SH-SY5Y (cell line): ENCODE measurements around the gene EDN2.

Source experiments
- GATA2 ChIP-seq: IDR thresholded peaks from 2 replicates; pipeline ENCODE4 v1.6.1; 2011; ENCODE audit warnings: mild to moderate bottlenecking, low read depth, low read length
- GATA3 ChIP-seq: IDR thresholded peaks from 2 replicates; pipeline ENCODE4 v1.6.1; 2011; ENCODE audit warnings: low read depth, mild to moderate bottlenecking, low read length, moderate library complexity

DNA sequence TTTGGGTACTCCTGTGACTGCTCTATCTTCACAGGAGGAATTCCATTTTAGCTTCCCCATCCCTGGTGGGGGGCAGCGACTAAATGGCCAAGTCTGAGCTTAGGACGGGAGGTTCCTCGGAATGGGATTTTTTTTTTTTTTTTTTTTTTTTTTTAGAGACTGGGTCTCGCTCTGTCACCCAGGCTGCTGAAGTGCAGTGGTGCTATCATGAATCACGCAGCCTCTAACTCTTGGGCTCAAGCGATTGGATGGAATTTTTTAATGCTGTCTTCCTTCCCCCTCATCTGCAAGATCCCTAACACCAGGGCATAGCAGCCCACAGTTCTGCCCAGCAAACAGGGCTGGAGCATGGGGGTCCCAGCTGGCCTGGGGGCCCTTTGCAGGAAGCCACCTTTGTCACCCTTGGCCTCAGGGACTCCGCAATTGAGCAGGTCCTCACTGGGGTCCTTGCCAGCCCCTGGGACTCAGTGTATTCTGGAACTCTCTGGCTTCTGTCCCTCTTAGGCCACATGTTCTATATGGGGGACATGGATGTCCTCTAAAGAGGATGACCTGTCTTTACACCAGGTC lies 13.1 kb upstream of the EDN2 start:
- TF ChIP-seq GATA2 (no peak), GATA3 (no peak)
